Endodermal cell (in vitro differentiated cells): ENCODE data around the gene DGKB. TPM values are rescaled to one million over a fixed set of nuclear protein-coding genes. Genes with fewer than 3 reads are reported as not detected.
"Not testable (repeated sequence)": the region's sequence is repeated elsewhere in the genome, so short reads cannot be mapped to it uniquely, and the experiment has no call there.

ENCODE experiments used
- DNase-seq: peaks from one replicate; pipeline ENCODE4 v3.0.0-alpha.2; 2017
- H3K27ac ChIP-seq: 2 replicates; pipeline ENCODE4 v1.5.1; 2013; ENCODE audit warnings: mild to moderate bottlenecking, low read depth, low read length, moderate library complexity
- H3K27me3 ChIP-seq: 2 replicates; pipeline ENCODE4 v1.6.1; 2013; ENCODE audit warnings: mild to moderate bottlenecking, low read length, moderate library complexity; ENCODE audit not compliant: insufficient read depth, control insufficient read depth, poor library complexity, severe bottlenecking
- H3K36me3 ChIP-seq: 2 replicates; pipeline ENCODE4 v1.7.0; 2013; ENCODE audit warnings: mild to moderate bottlenecking, low read length, moderate library complexity; ENCODE audit not compliant: control insufficient read depth, insufficient read depth
- H3K4me1 ChIP-seq: one replicate; pipeline ENCODE4 v1.7.0; 2013; ENCODE audit warnings: low read length; ENCODE audit not compliant: control insufficient read depth, insufficient read depth
- H3K4me3 ChIP-seq: 2 replicates; pipeline ENCODE4 v1.5.1; 2013; ENCODE audit warnings: mild to moderate bottlenecking, low read length, moderate library complexity
- H3K9ac ChIP-seq: 2 replicates; pipeline ENCODE4 v1.6.1; 2013; ENCODE audit warnings: mild to moderate bottlenecking, low read length, moderate library complexity; ENCODE audit not compliant: poor library complexity, severe bottlenecking; ENCODE audit errors: extremely low read depth
- H3K9me3 ChIP-seq: 2 replicates; pipeline ENCODE4 v1.6.1; 2013; ENCODE audit warnings: mild to moderate bottlenecking, low read length, moderate library complexity; ENCODE audit not compliant: control insufficient read depth
- H3K27ac Mint-ChIP-seq: 2 replicates; pipeline ENCODE4 v1.8.0; 2020; ENCODE audit warnings: mixed read lengths
- H3K27me3 Mint-ChIP-seq: 2 replicates; pipeline ENCODE4 v1.8.0; 2021; ENCODE audit warnings: mild to moderate bottlenecking, mixed read lengths; ENCODE audit not compliant: insufficient read depth
- H3K36me3 Mint-ChIP-seq: 2 replicates; pipeline ENCODE4 v1.8.0; 2020; ENCODE audit warnings: low read depth, mixed read lengths
- H3K4me1 Mint-ChIP-seq: 2 replicates; pipeline ENCODE4 v1.8.0; 2020; ENCODE audit warnings: mixed read lengths
- H3K4me3 Mint-ChIP-seq: 2 replicates; pipeline ENCODE4 v1.8.0; 2020; ENCODE audit warnings: mild to moderate bottlenecking, moderate library complexity, mixed read lengths
- H3K9me3 Mint-ChIP-seq: 2 replicates; pipeline ENCODE4 v1.8.0; 2020; ENCODE audit warnings: mild to moderate bottlenecking, mixed read lengths
- WGBS, 2 experiments: methylation state at CpG; one replicate each; pipeline versions ENCODE4 v1.1.5 to v1.1.7; 2013; ENCODE audit warnings: missing lambda C conversion rate in 2 of 2, mixed read lengths in 1 of 2; ENCODE audit not compliant: insufficient coverage in 1 of 2, insufficient read length in 1 of 2; 5-methylcytosine and 5-hydroxymethylcytosine counted together
- total RNA-seq, 2 donors: library from RNA; stranded (reverse); fragmentation: NEBNext Ultra II Directional in 1 of 2; extraction: Animal tissue kit (Norgen Biotek cat#: 25700) in 1 of 2; gene quantifications; 2 replicates in 1 of 2; 3 replicates in 1 of 2; pipeline ENCODE4 v1.2.1, GENCODE V29; 2021
- TF ChIP-seq, protein P1 (sequence below): fragments of 200-600 bp; sonication (generic); conservative IDR thresholded peaks from 2 replicates; pipeline ENCODE4 v1.5.0; 2021; ENCODE audit warnings: antibody characterized with exemption, mild to moderate bottlenecking

Gene DGKB
- total RNA-seq, 2 donors from 2014 or later = 5.1 to 5.2 TPM

- no peaks in the 10 kb centered on the region for H3K9me3 Mint-ChIP-seq
- no peak overlapping the region for H3K4me3 Mint-ChIP-seq
- H3K36me3 Mint-ChIP-seq = no peaks in the 10 kb centered on the region
- no peaks in the 10 kb centered on the region for H3K9me3 ChIP-seq
- no peaks in the 10 kb centered on the region for H3K27me3 ChIP-seq
- no peak overlapping the region for H3K4me3 ChIP-seq
- no peaks in the 10 kb centered on the region for H3K36me3 ChIP-seq
- TF ChIP-seq, protein P1, sequence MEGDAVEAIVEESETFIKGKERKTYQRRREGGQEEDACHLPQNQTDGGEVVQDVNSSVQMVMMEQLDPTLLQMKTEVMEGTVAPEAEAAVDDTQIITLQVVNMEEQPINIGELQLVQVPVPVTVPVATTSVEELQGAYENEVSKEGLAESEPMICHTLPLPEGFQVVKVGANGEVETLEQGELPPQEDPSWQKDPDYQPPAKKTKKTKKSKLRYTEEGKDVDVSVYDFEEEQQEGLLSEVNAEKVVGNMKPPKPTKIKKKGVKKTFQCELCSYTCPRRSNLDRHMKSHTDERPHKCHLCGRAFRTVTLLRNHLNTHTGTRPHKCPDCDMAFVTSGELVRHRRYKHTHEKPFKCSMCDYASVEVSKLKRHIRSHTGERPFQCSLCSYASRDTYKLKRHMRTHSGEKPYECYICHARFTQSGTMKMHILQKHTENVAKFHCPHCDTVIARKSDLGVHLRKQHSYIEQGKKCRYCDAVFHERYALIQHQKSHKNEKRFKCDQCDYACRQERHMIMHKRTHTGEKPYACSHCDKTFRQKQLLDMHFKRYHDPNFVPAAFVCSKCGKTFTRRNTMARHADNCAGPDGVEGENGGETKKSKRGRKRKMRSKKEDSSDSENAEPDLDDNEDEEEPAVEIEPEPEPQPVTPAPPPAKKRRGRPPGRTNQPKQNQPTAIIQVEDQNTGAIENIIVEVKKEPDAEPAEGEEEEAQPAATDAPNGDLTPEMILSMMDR = no peak
- H3K27me3 Mint-ChIP-seq = no peaks in the 10 kb centered on the region
- H3K4me1 ChIP-seq = no peaks in the 10 kb centered on the region
- no peak overlapping the region for H3K27ac Mint-ChIP-seq
- 89 to 100% methylated on average over 1 of the region's 1 CpG for WGBS, 2 experiments
- H3K9ac ChIP-seq = no peak overlapping the region
- H3K27ac ChIP-seq = no peak overlapping the region
- no peak for DNase-seq
- no peaks in the 10 kb centered on the region for H3K4me1 Mint-ChIP-seq
Measured at GRCh38 chr7:14480281-14480680, 422.3 kb downstream of the DGKB start.

- Histone ChIP-seq H3K9ac (no peak overlapping the region), H3K27me3 (no peaks in the 10 kb centered on the region), H3K4me3 (no peak overlapping the region), H3K36me3 (no peaks in the 10 kb centered on the region), H3K9me3 (no peaks in the 10 kb centered on the region), H3K4me1 (no peaks in the 10 kb centered on the region), H3K27ac (no peak overlapping the region)
- H3K4me3 Mint-ChIP-seq = no peak overlapping the region
- peaks cover under 1% of the 10 kb centered on the region for H3K36me3 Mint-ChIP-seq
- WGBS, 2 experiments = 93 to 100% methylated on average over 2 of the region's 2 CpGs
- DNase-seq = no peak
- H3K27me3 Mint-ChIP-seq = no peaks in the 10 kb centered on the region
- TF ChIP-seq, protein P1 = no peak
- peaks cover 6% of the 10 kb centered on the region for H3K9me3 Mint-ChIP-seq
- no peak overlapping the region for H3K27ac Mint-ChIP-seq
- H3K4me1 Mint-ChIP-seq = no peaks in the 10 kb centered on the region
Measured at GRCh38 chr7:14478834-14479510, 423.6 kb downstream of the DGKB start.

GRCh38 chr7:14461716-14462115 lies 440.8 kb downstream of the DGKB start:
- not testable (repeated sequence) for DNase-seq, H3K27ac Mint-ChIP-seq, H3K27ac ChIP-seq, H3K9ac ChIP-seq, H3K9me3 ChIP-seq, H3K9me3 Mint-ChIP-seq, H3K27me3 ChIP-seq, H3K4me1 ChIP-seq, H3K4me3 ChIP-seq, H3K36me3 ChIP-seq, H3K36me3 Mint-ChIP-seq, H3K27me3 Mint-ChIP-seq, H3K4me3 Mint-ChIP-seq, H3K4me1 Mint-ChIP-seq
- 46% methylated on average over 2 of the region's 3 CpGs; no CpG with 5 or more reads in 1 of the 2 experiments for WGBS, 2 experiments

- not testable (repeated sequence) for H3K27ac ChIP-seq, H3K36me3 Mint-ChIP-seq, H3K9ac ChIP-seq, H3K27ac Mint-ChIP-seq, H3K9me3 ChIP-seq, DNase-seq, H3K27me3 ChIP-seq, H3K4me1 Mint-ChIP-seq, H3K9me3 Mint-ChIP-seq, H3K4me3 ChIP-seq, H3K36me3 ChIP-seq, H3K4me1 ChIP-seq, H3K27me3 Mint-ChIP-seq, H3K4me3 Mint-ChIP-seq
- 92 to 100% methylated on average over 2 to 7 of the region's 7 CpGs for WGBS, 2 experiments
Measured at GRCh38 chr7:14458846-14459245, 443.7 kb downstream of the DGKB start.
